H9 (cell line): ENCODE results near the gene BIVM. TPM values are rescaled to one million over a fixed set of nuclear protein-coding genes. Genes with fewer than 3 reads are reported as not detected.

Experiments used
- DNase-seq: peaks from one replicate; pipeline ENCODE4 v3.0.0-alpha.2; 2017
- H2AFZ ChIP-seq: one replicate; pipeline ENCODE4 v1.6.1; 2013; ENCODE audit warnings: mild to moderate bottlenecking, low read length, control low read depth, moderate library complexity
- H2AK5ac ChIP-seq: 2 replicates; pipeline ENCODE4 v1.6.1; 2013; ENCODE audit warnings: low read length, control low read depth, mixed read lengths; ENCODE audit not compliant: insufficient read length
- H2BK120ac ChIP-seq: one replicate; pipeline ENCODE4 v1.6.1; 2013; ENCODE audit warnings: low read depth, mild to moderate bottlenecking, low read length, control low read depth, inconsistent platforms; ENCODE audit not compliant: poor library complexity, severe bottlenecking
- H2BK12ac ChIP-seq: 2 replicates; pipeline ENCODE4 v1.6.1; 2013; ENCODE audit warnings: low read length, control low read depth, mixed read lengths, low read depth; ENCODE audit not compliant: insufficient read length
- H2BK15ac ChIP-seq: 2 replicates; pipeline ENCODE4 v1.6.1; 2013; ENCODE audit warnings: low read depth, low read length, control low read depth
- H2BK20ac ChIP-seq: one replicate; pipeline ENCODE4 v1.6.1; 2013; ENCODE audit warnings: low read depth, mild to moderate bottlenecking, low read length, control low read depth, inconsistent platforms; ENCODE audit not compliant: poor library complexity, severe bottlenecking
- H2BK5ac ChIP-seq: 2 replicates; pipeline ENCODE4 v1.6.1; 2013; ENCODE audit warnings: low read length, control low read depth, mixed read lengths; ENCODE audit not compliant: insufficient read length
- H3K14ac ChIP-seq: 2 replicates; pipeline ENCODE4 v1.6.1; 2013; ENCODE audit warnings: low read length, control low read depth; ENCODE audit not compliant: insufficient read depth
- H3K18ac ChIP-seq: 2 replicates; pipeline ENCODE4 v1.6.1; 2013; ENCODE audit warnings: low read depth, mild to moderate bottlenecking, mixed read lengths, low read length, control low read depth; ENCODE audit not compliant: insufficient read length
- H3K23ac ChIP-seq: 2 replicates; pipeline ENCODE4 v1.6.1; 2013; ENCODE audit warnings: low read length, control low read depth, mixed read lengths, low read depth; ENCODE audit not compliant: insufficient read length
- H3K23me2 ChIP-seq: 2 replicates; pipeline ENCODE4 v1.6.1; 2013; ENCODE audit warnings: low read depth, mild to moderate bottlenecking, mixed read lengths, low read length, control low read depth; ENCODE audit not compliant: insufficient read length, poor library complexity, severe bottlenecking
- H3K27ac ChIP-seq: 2 replicates; pipeline ENCODE4 v1.5.1; 2013; ENCODE audit warnings: low read length, control low read depth, mixed read lengths, low read depth; ENCODE audit not compliant: insufficient read length
- H3K27me3 ChIP-seq: 2 replicates; pipeline ENCODE4 v1.6.1; 2013; ENCODE audit warnings: low read length, control low read depth, inconsistent platforms; ENCODE audit not compliant: insufficient read depth
- H3K4ac ChIP-seq: 2 replicates; pipeline ENCODE4 v1.6.1; 2013; ENCODE audit warnings: low read depth, mild to moderate bottlenecking, control low read depth, inconsistent platforms, low read length, moderate library complexity
- H3K4me1 ChIP-seq: 2 replicates; pipeline ENCODE4 v1.6.1; 2013; ENCODE audit warnings: low read length, control low read depth, inconsistent platforms; ENCODE audit not compliant: insufficient read depth
- H3K4me2 ChIP-seq: 2 replicates; pipeline ENCODE4 v1.6.1; 2013; ENCODE audit warnings: low read length, control low read depth, mixed read lengths; ENCODE audit not compliant: insufficient read length, insufficient read depth
- H3K56ac ChIP-seq: 2 replicates; pipeline ENCODE4 v1.6.1; 2013; ENCODE audit warnings: low read depth, mild to moderate bottlenecking, mixed read lengths, low read length, control low read depth; ENCODE audit not compliant: insufficient read length
- H3K79me1 ChIP-seq: 2 replicates; pipeline ENCODE4 v1.6.1; 2013; ENCODE audit warnings: low read depth, mild to moderate bottlenecking, moderate library complexity, low read length, control low read depth, inconsistent platforms; ENCODE audit not compliant: insufficient read depth, poor library complexity, severe bottlenecking
- H3K79me2 ChIP-seq: 2 replicates; pipeline ENCODE4 v1.6.1; 2013; ENCODE audit warnings: low read length, control low read depth, inconsistent platforms; ENCODE audit not compliant: insufficient read depth
- H3K9ac ChIP-seq: 2 replicates; pipeline ENCODE4 v1.6.1; 2013; ENCODE audit warnings: low read length, control low read depth, mixed read lengths; ENCODE audit not compliant: insufficient read length; ENCODE audit errors: extremely low read depth
- H3K9me3 ChIP-seq: one replicate; pipeline ENCODE4 v1.6.1; 2013; ENCODE audit warnings: low read depth, low read length, inconsistent platforms; ENCODE audit not compliant: control insufficient read depth
- H3T11ph ChIP-seq: one replicate; pipeline ENCODE4 v1.6.1; 2013; ENCODE audit warnings: mild to moderate bottlenecking, low read length, control low read depth, inconsistent platforms
- H4K20me1 ChIP-seq: one replicate; pipeline ENCODE4 v1.6.1; 2013; ENCODE audit not compliant: control insufficient read depth, insufficient read length, insufficient read depth
- H4K5ac ChIP-seq: 2 replicates; pipeline ENCODE4 v1.6.1; 2013; ENCODE audit warnings: low read depth, mild to moderate bottlenecking, mixed read lengths, low read length, control low read depth; ENCODE audit not compliant: insufficient read length
- H4K8ac ChIP-seq: replicated peaks from 2 replicates; pipeline ENCODE4 v1.6.1; 2013; ENCODE audit warnings: low read length, control low read depth, mixed read lengths, low read depth; ENCODE audit not compliant: insufficient read length
- H4K91ac ChIP-seq: 2 replicates; pipeline ENCODE4 v1.6.1; 2013; ENCODE audit warnings: low read depth, mild to moderate bottlenecking, moderate library complexity, mixed read lengths, low read length, control low read depth; ENCODE audit not compliant: insufficient read length
- H3K27ac Mint-ChIP-seq, 3 experiments: 2 replicates in 2 of 3; 3 replicates in 1 of 3; pipeline ENCODE4 v1.8.0; 2020 to 2021; ENCODE audit warnings: mixed read lengths in 3 of 3, mild to moderate bottlenecking in 1 of 3, moderate library complexity in 1 of 3
- H3K27me3 Mint-ChIP-seq: 2 replicates; pipeline ENCODE4 v1.8.0; 2021; ENCODE audit warnings: low read depth, mild to moderate bottlenecking, moderate library complexity, mixed read lengths
- H3K36me3 Mint-ChIP-seq, 3 experiments: 2 replicates in 2 of 3; 3 replicates in 1 of 3; pipeline ENCODE4 v1.8.0; 2020 to 2021; ENCODE audit warnings: low read depth in 3 of 3, mixed read lengths in 3 of 3; ENCODE audit not compliant: insufficient read depth in 1 of 3
- H3K4me1 Mint-ChIP-seq, 2 experiments: 2 replicates each; pipeline ENCODE4 v1.8.0; 2020; ENCODE audit warnings: mixed read lengths in 2 of 2
- H3K4me3 Mint-ChIP-seq, 2 experiments: 2 replicates in 1 of 2; 3 replicates in 1 of 2; pipeline ENCODE4 v1.8.0; 2020 to 2021; ENCODE audit warnings: mild to moderate bottlenecking in 2 of 2, mixed read lengths in 2 of 2, moderate library complexity in 1 of 2
- H3K9me3 Mint-ChIP-seq, 2 experiments: 2 replicates in 1 of 2; 3 replicates in 1 of 2; pipeline ENCODE4 v1.8.0; 2020; ENCODE audit warnings: mild to moderate bottlenecking in 2 of 2, mixed read lengths in 2 of 2, moderate library complexity in 1 of 2
- WGBS: extraction: QIAGEN DNeasy Blood & Tissue Kit; methylation state at CpG from one replicate; pipeline ENCODE4 v1.1.7; 2013; ENCODE audit warnings: missing lambda C conversion rate, low lambda C conversion rate, mixed read lengths; ENCODE audit not compliant: insufficient read length; ENCODE audit errors: extremely low coverage; 5-methylcytosine and 5-hydroxymethylcytosine counted together
- total RNA-seq: library from RNA; stranded (reverse); gene quantifications from 2 replicates; pipeline ENCODE4 v1.2.1, GENCODE V29; 2021
- TF ChIP-seq, protein P1 (sequence below): fragments of 200-600 bp; sonication (generic); conservative IDR thresholded peaks from 3 replicates; pipeline ENCODE4 v1.8.0; 2021; ENCODE audit warnings: antibody characterized with exemption, mild to moderate bottlenecking

BIVM gene
- total RNA-seq, 1 experiment from 2014 or later: 9.0 TPM

GRCh38 chr13:102877303-102877702, 78.4 kb downstream of the BIVM start:
- no peak overlapping the region for H2BK20ac ChIP-seq
- H3K18ac ChIP-seq: no peak overlapping the region
- no peak overlapping the region for H3K4me3 Mint-ChIP-seq
- no peak overlapping the region for H3K4ac ChIP-seq
- H4K5ac ChIP-seq: no peak overlapping the region
- no peak overlapping the region for H3K9ac ChIP-seq
- H3K27me3 Mint-ChIP-seq: no peaks in the 10 kb centered on the region
- H3K56ac ChIP-seq: no peak overlapping the region
- H3T11ph ChIP-seq: no peak overlapping the region
- no peaks in the 10 kb centered on the region for H3K27me3 ChIP-seq
- no peak overlapping the region for H3K27ac Mint-ChIP-seq
- no peak for DNase-seq
- no peak overlapping the region for H4K8ac ChIP-seq
- peaks cover 5 to 23% (median 19%) of the 10 kb centered on the region in 3 experiments; a peak in 6 of 7 replicates for H3K36me3 Mint-ChIP-seq
- no peak overlapping the region for H3K4me2 ChIP-seq
- H3K23me2 ChIP-seq: no peaks in the 10 kb centered on the region
- H3K4me1 ChIP-seq: no peaks in the 10 kb centered on the region
- no peaks in the 10 kb centered on the region for H4K20me1 ChIP-seq
- H3K27ac ChIP-seq: no peak overlapping the region
- H3K9me3 ChIP-seq: no peaks in the 10 kb centered on the region
- no peak overlapping the region for H2BK5ac ChIP-seq
- TF ChIP-seq, protein P1, sequence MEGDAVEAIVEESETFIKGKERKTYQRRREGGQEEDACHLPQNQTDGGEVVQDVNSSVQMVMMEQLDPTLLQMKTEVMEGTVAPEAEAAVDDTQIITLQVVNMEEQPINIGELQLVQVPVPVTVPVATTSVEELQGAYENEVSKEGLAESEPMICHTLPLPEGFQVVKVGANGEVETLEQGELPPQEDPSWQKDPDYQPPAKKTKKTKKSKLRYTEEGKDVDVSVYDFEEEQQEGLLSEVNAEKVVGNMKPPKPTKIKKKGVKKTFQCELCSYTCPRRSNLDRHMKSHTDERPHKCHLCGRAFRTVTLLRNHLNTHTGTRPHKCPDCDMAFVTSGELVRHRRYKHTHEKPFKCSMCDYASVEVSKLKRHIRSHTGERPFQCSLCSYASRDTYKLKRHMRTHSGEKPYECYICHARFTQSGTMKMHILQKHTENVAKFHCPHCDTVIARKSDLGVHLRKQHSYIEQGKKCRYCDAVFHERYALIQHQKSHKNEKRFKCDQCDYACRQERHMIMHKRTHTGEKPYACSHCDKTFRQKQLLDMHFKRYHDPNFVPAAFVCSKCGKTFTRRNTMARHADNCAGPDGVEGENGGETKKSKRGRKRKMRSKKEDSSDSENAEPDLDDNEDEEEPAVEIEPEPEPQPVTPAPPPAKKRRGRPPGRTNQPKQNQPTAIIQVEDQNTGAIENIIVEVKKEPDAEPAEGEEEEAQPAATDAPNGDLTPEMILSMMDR: no peak
- no peaks in the 10 kb centered on the region for H3K79me1 ChIP-seq
- H3K79me2 ChIP-seq: no peaks in the 10 kb centered on the region
- peaks cover 15 to 17% of the 10 kb centered on the region in 2 experiments for H3K4me1 Mint-ChIP-seq
- H3K9me3 Mint-ChIP-seq: no peaks in the 10 kb centered on the region
- no peak overlapping the region for H2AFZ ChIP-seq
- H2AK5ac ChIP-seq: no peak overlapping the region
- H2BK120ac ChIP-seq: no peak overlapping the region
- H3K14ac ChIP-seq: no peak overlapping the region
- no peak overlapping the region for H2BK15ac ChIP-seq
- H3K23ac ChIP-seq: no peak overlapping the region
- no peak overlapping the region for H2BK12ac ChIP-seq
- no peak overlapping the region for H4K91ac ChIP-seq
- no CpG with 5 or more reads among the region's 1 CpG for WGBS
